ENCODE results near the gene CFAP90.
A peak's percentile ranks its signal among the peaks of the same experiment; 100 is the strongest.

The CFAP90 gene

DNA sequence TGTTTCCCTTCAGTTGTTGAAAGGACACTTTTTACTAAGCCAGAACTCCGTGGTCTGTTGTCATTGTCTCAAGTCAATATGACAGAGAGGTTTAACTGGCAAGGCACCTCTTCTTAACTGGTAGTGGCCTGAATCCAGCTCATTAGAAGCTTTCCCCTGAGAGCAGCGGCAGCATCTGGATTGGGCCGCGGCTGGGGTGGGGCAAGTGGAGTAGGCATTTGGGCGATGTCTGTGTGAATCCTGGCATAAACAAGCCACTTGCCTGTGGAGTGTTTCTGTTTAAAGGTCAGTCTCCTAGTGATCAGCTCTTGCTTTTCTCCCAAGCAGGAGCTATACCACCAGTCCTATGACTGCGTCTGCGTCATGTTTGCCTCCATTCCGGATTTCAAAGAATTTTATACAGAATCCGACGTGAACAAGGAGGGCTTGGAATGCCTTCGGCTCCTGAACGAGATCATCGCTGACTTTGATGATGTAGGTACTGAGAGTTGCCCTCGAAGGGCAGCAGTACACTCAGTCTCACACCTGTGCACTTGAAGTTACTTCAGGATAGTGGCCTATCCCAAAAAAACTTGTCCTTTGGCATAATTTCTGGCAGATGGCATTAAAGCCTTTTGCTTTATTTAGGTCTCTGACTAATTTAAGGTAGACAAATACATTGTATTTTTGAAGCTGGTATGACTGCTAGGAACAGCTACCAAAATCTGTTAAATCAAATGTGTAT, 48.9 kb downstream of the CFAP90 start:
- TF ChIP-seq CTCF (IDR thresholded peaks at IDR 0.05; ENCODE audit: borderline replicate concordance, control extremely low read depth, extremely low read depth, insufficient read depth, missing control alignments): no peak
- in situ Hi-C loops (cut with MboI; ENCODE audit: low sequenced_read_pairs, unreplicated experiment): no loop called here
- DNase-seq (ENCODE audit: low spot score): no peak

DNA sequence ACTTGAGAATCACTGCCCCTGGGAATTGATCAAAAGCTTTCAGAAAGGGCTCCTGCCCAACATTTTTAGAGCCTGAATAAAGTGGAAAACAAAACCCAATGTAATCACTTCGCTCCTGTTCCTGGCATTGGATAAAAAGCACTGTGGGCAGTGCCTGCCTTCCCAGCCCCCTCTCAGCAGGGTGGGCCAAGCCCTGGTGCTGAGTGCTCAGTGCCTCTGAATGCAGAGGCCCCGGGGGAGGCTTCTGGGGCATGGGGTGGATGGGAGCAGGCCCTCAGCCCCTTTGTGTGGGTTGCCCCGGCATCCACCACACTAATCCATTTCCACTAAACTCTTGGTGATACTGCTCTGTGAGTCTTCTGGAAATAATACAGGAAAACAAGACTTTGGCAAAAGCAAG, 55.6 kb downstream of the CFAP90 start:
- in situ Hi-C loops (cut with MboI; ENCODE audit: low sequenced_read_pairs, unreplicated experiment): no loop called here
- DNase-seq (ENCODE audit: low spot score): no peak
- TF ChIP-seq CTCF (IDR thresholded peaks at IDR 0.05; ENCODE audit: borderline replicate concordance, control extremely low read depth, extremely low read depth, insufficient read depth, missing control alignments): no peak

DNA sequence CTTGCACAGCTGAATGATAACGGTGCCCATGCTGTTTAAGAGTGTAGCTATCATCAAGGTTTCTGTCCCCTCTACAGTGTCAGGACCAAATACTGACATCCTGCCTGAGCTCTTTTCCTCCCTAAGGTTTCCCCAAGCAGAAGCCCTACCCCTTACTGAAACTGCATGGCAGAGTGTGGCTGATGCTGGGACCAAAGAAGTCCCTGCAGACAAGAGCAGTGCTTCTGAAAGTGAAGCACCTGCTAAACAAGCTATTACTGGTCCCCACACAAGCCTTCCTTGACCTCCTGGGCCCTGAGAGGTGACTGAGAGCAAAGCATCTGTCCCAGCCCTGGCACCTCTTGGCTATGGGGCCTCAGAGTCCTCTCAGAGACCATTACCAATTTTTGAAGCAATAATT, 56.1 kb downstream of the CFAP90 start:
- in situ Hi-C loops (cut with MboI; ENCODE audit: low sequenced_read_pairs, unreplicated experiment): no loop called here
- TF ChIP-seq CTCF (IDR thresholded peaks at IDR 0.05; ENCODE audit: borderline replicate concordance, control extremely low read depth, extremely low read depth, insufficient read depth, missing control alignments): no peak
- peak; percentile 38 for DNase-seq (ENCODE audit: low spot score)

- DNase-seq (ENCODE audit: low spot score): peak; percentile 74
- no peak for TF ChIP-seq CTCF (IDR thresholded peaks at IDR 0.05; ENCODE audit: borderline replicate concordance, control extremely low read depth, extremely low read depth, insufficient read depth, missing control alignments)
- in situ Hi-C loops (cut with MboI; ENCODE audit: low sequenced_read_pairs, unreplicated experiment): no loop called here
Observed at GRCh38 chr5:7794311-7794710, 56.6 kb downstream of the CFAP90 start.

DNA sequence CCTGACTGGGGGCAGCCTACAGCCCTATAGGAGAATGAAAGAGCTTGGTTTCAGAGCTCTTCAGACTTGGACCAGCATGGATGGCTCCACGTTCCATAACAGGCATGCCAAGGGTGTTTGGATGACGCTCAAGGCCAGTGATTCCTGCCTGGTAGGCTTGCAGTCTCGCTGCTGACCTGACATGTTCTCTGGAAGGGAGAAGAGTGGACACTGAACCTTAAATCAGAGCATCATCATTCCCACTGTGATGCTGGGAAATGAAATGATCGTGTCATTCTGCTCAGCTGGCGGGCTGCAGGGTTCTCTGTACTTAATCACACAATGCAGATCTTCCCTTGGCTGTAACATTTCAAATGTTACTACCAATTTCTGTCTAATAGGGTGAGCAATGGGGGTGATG, 57.0 kb downstream of the CFAP90 start:
- DNase-seq (ENCODE audit: low spot score): no peak

DNA sequence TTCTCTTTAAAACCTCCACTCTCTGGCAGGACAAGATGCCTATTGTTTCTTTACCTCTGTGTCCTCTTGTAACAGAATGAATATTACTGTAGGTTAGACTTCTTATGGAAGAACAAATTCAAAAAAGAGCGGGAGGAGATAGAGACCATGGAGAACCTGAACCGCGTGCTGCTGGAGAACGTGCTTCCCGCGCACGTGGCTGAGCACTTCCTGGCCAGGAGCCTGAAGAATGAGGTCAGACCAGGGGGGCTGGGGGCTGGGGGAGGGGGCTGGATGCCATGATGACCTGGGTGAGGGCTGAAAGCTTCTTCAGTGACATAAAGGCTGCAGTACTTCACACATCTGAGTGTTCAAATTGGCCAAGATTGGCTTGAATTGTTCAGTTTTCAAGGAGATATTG, 61.4 kb downstream of the CFAP90 start:
- in situ Hi-C loops (cut with MboI; ENCODE audit: low sequenced_read_pairs, unreplicated experiment): no loop called here

More for the DNA sequence above, 57.0 kb downstream of the CFAP90 start:
- in situ Hi-C loops (cut with MboI; ENCODE audit: low sequenced_read_pairs, unreplicated experiment): no loop called here
- TF ChIP-seq CTCF (IDR thresholded peaks at IDR 0.05; ENCODE audit: borderline replicate concordance, control extremely low read depth, extremely low read depth, insufficient read depth, missing control alignments): no peak

More for the DNA sequence above, 61.4 kb downstream of the CFAP90 start:
- TF ChIP-seq CTCF (IDR thresholded peaks at IDR 0.05; ENCODE audit: borderline replicate concordance, control extremely low read depth, extremely low read depth, insufficient read depth, missing control alignments): no peak
- DNase-seq (ENCODE audit: low spot score): no peak

Measured in GM13976 (cell line).